B cell (primary cell): Measurements from ENCODE around the gene DISP3. TPM values are rescaled to one million over a fixed set of nuclear protein-coding genes. Genes with fewer than 3 reads are reported as not detected.

Source experiments
- ATAC-seq: fragments of 200-7000 bp; cut with Tn5 transposase; one replicate; pipeline ENCODE4 v1.10.0; 2021; ENCODE audit warnings: low read depth, mild to moderate bottlenecking, moderate number of reproducible peaks, moderate library complexity
- CTCF ChIA-PET: fragments of 350-600 bp; sonication (Branson Sonifier 250); formaldehyde crosslinking; loops from one replicate; lab custom pipeline; 2021; ENCODE audit warnings: antibody characterized with exemption, inconsistent platforms; lab: Charles Lee
- POLR2A ChIA-PET: fragments of 350-600 bp; sonication (Branson Sonifier 250); formaldehyde crosslinking; loops from one replicate; lab custom pipeline; 2021; ENCODE audit warnings: antibody characterized with exemption; lab: Charles Lee
- DNase-seq: peaks from one replicate; pipeline ENCODE4 v3.0.0; 2013
- H2AFZ ChIP-seq: 2 replicates; pipeline ENCODE4 v1.6.1; 2012; ENCODE audit warnings: mild to moderate bottlenecking, low read depth, low read length; ENCODE audit not compliant: insufficient read depth, poor library complexity, severe bottlenecking
- H3K27ac ChIP-seq, 2 donors: 1 replicate in 1 of 2; 2 replicates in 1 of 2; pipeline ENCODE4 v1.5.1; 2012 to 2013; ENCODE audit warnings: low read length in 2 of 2, mild to moderate bottlenecking in 2 of 2, moderate library complexity in 1 of 2
- H3K27me3 ChIP-seq, 4 experiments: fragments of 200-600 bp in 1 of 4; sonication (generic) in 1 of 4; replicated peaks in 1 of 4; 1 replicate in 2 of 4; 2 replicates in 2 of 4; pipeline versions ENCODE4 v1.6.1 to v1.7.0; 2013 to 2016; ENCODE audit warnings: low read length in 3 of 4, mild to moderate bottlenecking in 2 of 4, mixed read lengths in 1 of 4, moderate library complexity in 1 of 4; ENCODE audit not compliant: insufficient read depth in 4 of 4, control insufficient read depth in 3 of 4; ENCODE audit errors: control extremely low read depth in 1 of 4
- H3K36me3 ChIP-seq, 2 experiments: replicated peaks in 1 of 2; 1 replicate in 1 of 2; 2 replicates in 1 of 2; pipeline versions ENCODE4 v1.6.1 to v1.7.1; 2013; ENCODE audit warnings: low read length in 1 of 2; ENCODE audit not compliant: insufficient read depth in 2 of 2, control insufficient read depth in 1 of 2; ENCODE audit errors: control extremely low read depth in 1 of 2, extremely low read depth in 1 of 2
- H3K4me1 ChIP-seq, 2 donors: fragments of 200-600 bp in 1 of 2; sonication (generic) in 1 of 2; 1 replicate in 1 of 2; 2 replicates in 1 of 2; pipeline versions ENCODE4 v1.5.1 to v1.6.1; 2013 to 2017; ENCODE audit warnings: low read length in 2 of 2; ENCODE audit not compliant: control insufficient read depth in 2 of 2, insufficient read depth in 2 of 2
- H3K4me2 ChIP-seq: replicated peaks from 2 replicates; pipeline ENCODE3; 2012; ENCODE audit warnings: mild to moderate bottlenecking, low read depth, low read length; ENCODE audit not compliant: poor library complexity, severe bottlenecking
- H3K4me3 ChIP-seq, 5 experiments: fragments of 200-600 bp in 1 of 5; sonication (generic) in 1 of 5; 1 replicate in 3 of 5; 2 replicates in 2 of 5; pipeline versions ENCODE4 v1.5.1 to v1.7.0; 2011 to 2016; ENCODE audit warnings: low read length in 4 of 5, mild to moderate bottlenecking in 4 of 5, low read depth in 2 of 5, control low read depth in 1 of 5, moderate library complexity in 1 of 5; ENCODE audit not compliant: insufficient read depth in 1 of 5; ENCODE audit errors: control extremely low read depth in 1 of 5, extremely low read depth in 1 of 5
- H3K79me2 ChIP-seq: fragments of 200-600 bp; sonication (generic); one replicate; pipeline ENCODE4 v1.6.0; 2016; ENCODE audit warnings: low read length; ENCODE audit not compliant: control insufficient read depth, insufficient read depth
- H3K9ac ChIP-seq: fragments of 200-600 bp; sonication (generic); 2 replicates; pipeline ENCODE4 v1.6.1; 2017; ENCODE audit warnings: mild to moderate bottlenecking, low read length, moderate library complexity
- H3K9me3 ChIP-seq, 3 donors: one replicate each; pipeline versions ENCODE4 v1.6.1 to v1.7.1; 2013; ENCODE audit warnings: low read length in 2 of 3; ENCODE audit not compliant: control insufficient read depth in 2 of 3, insufficient read depth in 1 of 3; ENCODE audit errors: control extremely low read depth in 1 of 3
- H4K20me1 ChIP-seq: 2 replicates; pipeline ENCODE4 v1.6.0; 2012; ENCODE audit warnings: mild to moderate bottlenecking, low read length; ENCODE audit not compliant: insufficient read depth, control insufficient read depth, poor library complexity, severe bottlenecking
- H3K27ac Mint-ChIP-seq: one replicate; pipeline ENCODE4 v1.8.0; 2021; ENCODE audit warnings: mixed read lengths
- H3K27me3 Mint-ChIP-seq: one replicate; pipeline ENCODE4 v1.8.0; 2021; ENCODE audit warnings: mixed read lengths
- H3K4me1 Mint-ChIP-seq: one replicate; pipeline ENCODE4 v1.8.0; 2021; ENCODE audit warnings: mixed read lengths
- H3K4me3 Mint-ChIP-seq: one replicate; pipeline ENCODE4 v1.8.0; 2021; ENCODE audit warnings: mixed read lengths
- H3K9me3 Mint-ChIP-seq: one replicate; pipeline ENCODE4 v1.8.0; 2022; ENCODE audit warnings: mixed read lengths; ENCODE audit not compliant: insufficient read depth
- EZH2 ChIP-seq: IDR thresholded peaks from 2 replicates; pipeline ENCODE4 v1.6.1; 2012; ENCODE audit warnings: borderline replicate concordance, low read depth, mild to moderate bottlenecking, moderate library complexity, low read length; ENCODE audit not compliant: insufficient read depth, poor library complexity, severe bottlenecking
- WGBS: methylation state at CpG from one replicate; pipeline ENCODE4 v1.1.5; 2013; ENCODE audit warnings: missing lambda C conversion rate; ENCODE audit not compliant: insufficient coverage; 5-methylcytosine and 5-hydroxymethylcytosine counted together
- intact Hi-C: fragments of 100-400 bp; cut with micrococcal nuclease; formaldehyde crosslinking; loops from one replicate; pipeline ENCODE4 v1.10.0; 2022
- polyA plus RNA-seq: library from polyadenylated mRNA; depleted of rRNA; stranded (reverse); fragments of >200 nt; gene quantifications from 2 replicates; pipeline ENCODE4 v1.2.3, GENCODE V29; 2012
- total RNA-seq, 2 donors: library from RNA; stranded (reverse); fragments of 120-200 nt in 1 of 2; gene quantifications; 1 replicate in 1 of 2; 2 replicates in 1 of 2; pipeline versions ENCODE4 v1.2.3 to v1.2.4, GENCODE V29; 2013 to 2022
- TF ChIP-seq, protein P1 (sequence below): fragments of 200-600 bp; IDR thresholded peaks from one replicate; pipeline ENCODE4 v1.8.0; 2022; ENCODE audit warnings: antibody characterized with exemption, mild to moderate bottlenecking

Gene DISP3
- total and polyA plus RNA-seq, 2 donors (not counting 1 experiment from before 2014, with no cell fraction given) = 0.25 to 1.6 TPM

- TF ChIP-seq, protein P1, sequence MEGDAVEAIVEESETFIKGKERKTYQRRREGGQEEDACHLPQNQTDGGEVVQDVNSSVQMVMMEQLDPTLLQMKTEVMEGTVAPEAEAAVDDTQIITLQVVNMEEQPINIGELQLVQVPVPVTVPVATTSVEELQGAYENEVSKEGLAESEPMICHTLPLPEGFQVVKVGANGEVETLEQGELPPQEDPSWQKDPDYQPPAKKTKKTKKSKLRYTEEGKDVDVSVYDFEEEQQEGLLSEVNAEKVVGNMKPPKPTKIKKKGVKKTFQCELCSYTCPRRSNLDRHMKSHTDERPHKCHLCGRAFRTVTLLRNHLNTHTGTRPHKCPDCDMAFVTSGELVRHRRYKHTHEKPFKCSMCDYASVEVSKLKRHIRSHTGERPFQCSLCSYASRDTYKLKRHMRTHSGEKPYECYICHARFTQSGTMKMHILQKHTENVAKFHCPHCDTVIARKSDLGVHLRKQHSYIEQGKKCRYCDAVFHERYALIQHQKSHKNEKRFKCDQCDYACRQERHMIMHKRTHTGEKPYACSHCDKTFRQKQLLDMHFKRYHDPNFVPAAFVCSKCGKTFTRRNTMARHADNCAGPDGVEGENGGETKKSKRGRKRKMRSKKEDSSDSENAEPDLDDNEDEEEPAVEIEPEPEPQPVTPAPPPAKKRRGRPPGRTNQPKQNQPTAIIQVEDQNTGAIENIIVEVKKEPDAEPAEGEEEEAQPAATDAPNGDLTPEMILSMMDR = no peak
- TF ChIP-seq EZH2 = no peak
- CTCF ChIA-PET = interaction anchor here (0.6 kb wide), 1 partner anchor 479 kb away, joined by 3 read pairs; no protein-coding TSS in a partner anchor
- Histone ChIP-seq H3K4me1 (no peaks in the 10 kb centered on the region), H4K20me1 (no peaks in the 10 kb centered on the region), H3K27me3 (peaks cover 0 to 13% (median 0%) of the 10 kb centered on the region in 4 experiments), H3K4me2 (no peak overlapping the region), H3K27ac (no peak overlapping the region), H3K9ac (no peak overlapping the region), H3K36me3 (no peaks in the 10 kb centered on the region), H3K9me3 (no peaks in the 10 kb centered on the region), H3K79me2 (no peaks in the 10 kb centered on the region), H2AFZ (no peak overlapping the region), H3K4me3 (no peak overlapping the region)
- H3K4me3 Mint-ChIP-seq = no peak overlapping the region
- POLR2A ChIA-PET = no interaction called here
- DNase-seq (no peak), ATAC-seq (no peak)
- no CpG with 5 or more reads among the region's 1 CpG for WGBS
- no peaks in the 10 kb centered on the region for H3K9me3 Mint-ChIP-seq
- H3K27ac Mint-ChIP-seq = no peak overlapping the region
- H3K4me1 Mint-ChIP-seq = no peaks in the 10 kb centered on the region
- intact Hi-C loops = no loop called here
- H3K27me3 Mint-ChIP-seq = peaks cover 42% of the 10 kb centered on the region
These were observed 35.9 kb upstream of the DISP3 start for GRCh38 chr1:11443043-11443442.

DNA sequence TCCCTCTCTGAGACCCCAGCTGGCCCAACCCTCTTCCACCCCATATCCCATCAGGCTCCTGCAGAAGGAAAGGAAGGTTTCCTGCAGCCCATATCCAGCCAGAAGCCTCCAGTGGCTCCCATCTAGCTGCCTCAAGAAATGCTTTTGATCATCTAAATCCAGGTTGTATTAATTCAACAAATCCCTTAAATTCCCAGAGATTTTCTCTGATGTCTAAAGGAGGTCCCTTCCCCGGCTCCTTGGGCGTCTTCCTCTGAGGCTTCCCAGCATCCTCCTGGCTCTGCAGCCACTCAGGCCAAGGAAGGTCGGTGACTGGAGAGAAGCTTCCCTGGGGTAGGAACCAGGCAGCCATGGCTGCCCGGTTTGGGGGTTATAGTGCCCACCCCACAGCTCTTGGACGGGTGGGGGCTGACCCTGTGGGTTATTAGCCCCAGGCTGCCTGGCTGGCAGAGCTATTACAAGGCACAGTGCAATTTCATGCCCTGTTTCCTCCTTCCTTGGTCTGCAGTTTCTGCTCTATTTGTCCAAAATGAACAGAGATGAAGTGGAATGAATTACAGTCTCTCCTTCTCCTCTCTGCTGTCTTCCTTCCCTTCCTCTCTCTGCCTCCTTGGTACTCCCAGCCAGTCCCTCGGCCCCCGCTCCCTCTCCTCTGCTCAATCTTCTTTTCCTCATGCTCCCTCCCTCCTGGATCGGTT is 34.8 kb upstream of the DISP3 start:
- Mint-ChIP-seq H3K27ac (no peak overlapping the region), H3K27me3 (peaks cover 42% of the 10 kb centered on the region), H3K4me1 (no peaks in the 10 kb centered on the region), H3K4me3 (no peak overlapping the region), H3K9me3 (no peaks in the 10 kb centered on the region)
- Histone ChIP-seq H3K4me2 (no peak overlapping the region), H2AFZ (no peak overlapping the region), H3K9me3 (no peaks in the 10 kb centered on the region), H3K27ac (no peak overlapping the region), H3K4me3 (no peak overlapping the region), H3K79me2 (no peaks in the 10 kb centered on the region), H3K27me3 (peaks cover 0 to 14% (median 0%) of the 10 kb centered on the region in 4 experiments), H3K4me1 (no peaks in the 10 kb centered on the region), H3K36me3 (no peaks in the 10 kb centered on the region), H3K9ac (no peak overlapping the region), H4K20me1 (no peaks in the 10 kb centered on the region)
- TF ChIP-seq, protein P1 = no peak
- TF ChIP-seq EZH2 = no peak
- DNase-seq (no peak), ATAC-seq (no peak)
- ChIA-PET POLR2A (no interaction called here), CTCF (no interaction called here)
- WGBS = 73% methylated on average over 8 of the region's 8 CpGs
- intact Hi-C loops = no loop called here
